Tibial nerve (tissue), 4 donors: Measurements from ENCODE around the gene FAM3B. TPM values are rescaled to one million over a fixed set of nuclear protein-coding genes. Genes with fewer than 3 reads are reported as not detected.

Experiments used
- DNase-seq, 2 donors: peaks; one replicate each; pipeline ENCODE4 v3.0.0-alpha.2; 2019; ENCODE audit warnings: low spot score in 2 of 2
- H3K27ac ChIP-seq, 4 donors: fragments of 200-600 bp; sonication (generic) in 3 of 4; one replicate each; pipeline ENCODE4 v1.5.1; 2017 to 2019; ENCODE audit warnings: mild to moderate bottlenecking in 1 of 4
- H3K27me3 ChIP-seq, 2 donors: fragments of 200-600 bp; sonication (generic) in 1 of 2; one replicate each; pipeline versions ENCODE4 v1.5.1 to v1.6.0; 2017 to 2019
- H3K36me3 ChIP-seq, 3 donors: fragments of 200-600 bp; sonication (generic); one replicate each; pipeline ENCODE4 v1.5.1; 2018 to 2019
- H3K4me1 ChIP-seq, 4 donors: fragments of 200-600 bp; sonication (generic) in 3 of 4; one replicate each; pipeline ENCODE4 v1.5.1; 2017 to 2019
- H3K4me3 ChIP-seq, 4 donors: fragments of 200-600 bp; sonication (generic) in 3 of 4; one replicate each; pipeline ENCODE4 v1.5.1; 2017 to 2019; ENCODE audit warnings: mild to moderate bottlenecking in 1 of 4, moderate library complexity in 1 of 4
- H3K9me3 ChIP-seq, 4 donors: fragments of 200-600 bp; sonication (generic) in 3 of 4; one replicate each; pipeline ENCODE4 v1.5.1; 2017 to 2019
- CTCF ChIP-seq, 5 experiments: fragments of 200-600 bp in 3 of 5; fragments of 450-650 bp in 2 of 5; sonication (generic) in 3 of 5; IDR thresholded peaks; one replicate each; pipeline ENCODE4 v1.5.1; 2016 to 2019; ENCODE audit warnings: antibody characterized with exemption in 5 of 5, mild to moderate bottlenecking in 3 of 5, moderate library complexity in 2 of 5
- EP300 ChIP-seq, 2 donors: sonication (generic); formaldehyde crosslinking; IDR thresholded peaks; one replicate each; pipeline ENCODE4 v1.6.1; 2017; ENCODE audit warnings: antibody characterized with exemption in 2 of 2, mild to moderate bottlenecking in 1 of 2
- POLR2A ChIP-seq, 2 donors: fragments of 450-650 bp; IDR thresholded peaks; one replicate each; pipeline ENCODE4 v1.6.1; 2017; ENCODE audit warnings: antibody characterized with exemption in 2 of 2, mild to moderate bottlenecking in 2 of 2, moderate library complexity in 2 of 2
- WGBS, 2 donors: methylation state at CpG; one replicate each; pipeline ENCODE4 v1.1.5; 2018; 5-methylcytosine and 5-hydroxymethylcytosine counted together
- total RNA-seq, 4 donors: library from RNA; depleted of rRNA; stranded (reverse); fragments of >200 nt; gene quantifications; one replicate each; pipeline ENCODE4 v1.1.0, GENCODE V29; 2016

FAM3B gene
- total RNA-seq, 4 donors from 2014 or later: not detected

GRCh38 chr21:41290106-41290799, 26.3 kb upstream of the FAM3B start:
- Histone ChIP-seq H3K27ac (peak overlapping the region in 1 of 4 donors; percentile 4), H3K27me3 (peaks cover 0 to 19% of the 10 kb centered on the region in 2 donors), H3K36me3 (no peaks in the 10 kb centered on the region), H3K4me3 (peak overlapping the region; percentile 9 to 43 (median 22)), H3K4me1 (peaks cover 0 to 5% (median 0%) of the 10 kb centered on the region in 4 donors), H3K9me3 (no peaks in the 10 kb centered on the region)
- TF ChIP-seq CTCF (IDR thresholded peaks at IDR 0.05) (no peak), EP300 (IDR thresholded peaks at IDR 0.05) (no peak), POLR2A (IDR thresholded peaks at IDR 0.05) (no peak)
- no peak for DNase-seq
- 43 to 45% methylated on average over 24 of the region's 24 CpGs for WGBS, 2 donors

- TF ChIP-seq POLR2A (IDR thresholded peaks at IDR 0.05) (no peak), CTCF (IDR thresholded peaks at IDR 0.05) (no peak), EP300 (IDR thresholded peaks at IDR 0.05) (no peak)
- no peak for DNase-seq
- Histone ChIP-seq H3K4me1 (peaks cover 0 to 5% (median 0%) of the 10 kb centered on the region in 4 donors), H3K9me3 (peaks cover 0 to 7% (median 0%) of the 10 kb centered on the region in 4 donors), H3K27me3 (peaks cover 0 to 27% of the 10 kb centered on the region in 2 donors), H3K27ac (no peak overlapping the region), H3K36me3 (no peaks in the 10 kb centered on the region), H3K4me3 (no peak overlapping the region)
- WGBS, 2 donors: 90 to 100% methylated on average over 1 of the region's 1 CpG
These were observed 21.9 kb upstream of the FAM3B start for GRCh38 chr21:41294548-41295231.

- TF ChIP-seq CTCF (IDR thresholded peaks at IDR 0.05) (no peak), EP300 (IDR thresholded peaks at IDR 0.05) (no peak), POLR2A (IDR thresholded peaks at IDR 0.05) (no peak)
- no peak for DNase-seq
These were observed 20.8 kb upstream of the FAM3B start for GRCh38 chr21:41295721-41296254.

GRCh38 chr21:41302976-41303375, 13.6 kb upstream of the FAM3B start:
- WGBS, 2 donors: 73 to 86% methylated on average over 1 of the region's 1 CpG
- no peak overlapping the region for H3K4me3 ChIP-seq
- peaks cover 0 to 25% (median 0%) of the 10 kb centered on the region in 4 donors for H3K9me3 ChIP-seq
- no peaks in the 10 kb centered on the region for H3K36me3 ChIP-seq
- no peaks in the 10 kb centered on the region for H3K27me3 ChIP-seq
- no peak overlapping the region for H3K27ac ChIP-seq
- no peak for DNase-seq
- no peaks in the 10 kb centered on the region for H3K4me1 ChIP-seq
- TF ChIP-seq EP300 (IDR thresholded peaks at IDR 0.05) (no peak), POLR2A (IDR thresholded peaks at IDR 0.05) (no peak), CTCF (IDR thresholded peaks at IDR 0.05) (no peak)

More at GRCh38 chr21:41295721-41296254, 20.8 kb upstream of the FAM3B start:
- no peak overlapping the region for H3K4me3 ChIP-seq
- no peaks in the 10 kb centered on the region for H3K4me1 ChIP-seq
- no peak overlapping the region for H3K27ac ChIP-seq
- H3K36me3 ChIP-seq: no peaks in the 10 kb centered on the region
- 89 to 93% methylated on average over 4 of the region's 4 CpGs for WGBS, 2 donors
- H3K9me3 ChIP-seq: peaks cover 0 to 9% (median 0%) of the 10 kb centered on the region in 4 donors
- H3K27me3 ChIP-seq: peaks cover 0 to 27% of the 10 kb centered on the region in 2 donors
